ENCODE data around the gene LHX3.

GRCh38 chr9:136180586-136180985 lies 24.3 kb downstream of the LHX3 start:
- no peak for TF ChIP-seq CTCF (conservative IDR thresholded peaks at IDR 0.05; ENCODE audit: low read length)
- TF ChIP-seq EZH2phosphoT487 (IDR thresholded peaks at IDR 0.05; ENCODE audit: borderline replicate concordance), result no peak
